GM18517 (cell line): ENCODE results near the gene MOGAT3.
"Not testable (repeated sequence)": the region's sequence is repeated elsewhere in the genome, so short reads cannot be mapped to it uniquely, and the experiment has no call there.

Experiments used
- ATAC-seq: cut with Tn5 transposase; IDR thresholded peaks from one replicate; pipeline ENCODE4 v1.9.1; 2021; ENCODE audit warnings: mild to moderate bottlenecking, moderate library complexity; ENCODE audit not compliant: unreplicated experiment

MOGAT3 gene

GRCh38 chr7:101205901-101206664 lies 5.2 kb upstream of the MOGAT3 start:
- no peak for ATAC-seq

- ATAC-seq = not testable (repeated sequence)
These were observed 3.2 kb upstream of the MOGAT3 start for GRCh38 chr7:101203740-101204738.

GRCh38 chr7:101202603-101202918 lies 1.7 kb upstream of the MOGAT3 start:
- ATAC-seq = no peak

- no peak for ATAC-seq
These were observed 1.1 kb upstream of the MOGAT3 start for GRCh38 chr7:101201695-101202602.

- ATAC-seq = no peak
These were observed 353 bp downstream of the MOGAT3 start for GRCh38 chr7:101200504-101200861.

- not testable (repeated sequence) for ATAC-seq
These were observed 1.3 kb downstream of the MOGAT3 start for GRCh38 chr7:101199522-101199921.

GRCh38 chr7:101198476-101198875 lies 2.4 kb downstream of the MOGAT3 start:
- no peak for ATAC-seq

- no peak for ATAC-seq
These were observed 2.8 kb downstream of the MOGAT3 start for GRCh38 chr7:101197991-101198390.

GRCh38 chr7:101195884-101196283 lies 5.0 kb downstream of the MOGAT3 start:
- no peak for ATAC-seq

- no peak for ATAC-seq
These were observed 11.7 kb downstream of the MOGAT3 start for GRCh38 chr7:101189109-101189508.

- ATAC-seq = no peak
These were observed 13.9 kb downstream of the MOGAT3 start for GRCh38 chr7:101186844-101187428.

- no peak for ATAC-seq
These were observed 14.6 kb downstream of the MOGAT3 start for GRCh38 chr7:101186194-101186593.

- ATAC-seq = no peak
These were observed 15.5 kb downstream of the MOGAT3 start for GRCh38 chr7:101185258-101185839.

- ATAC-seq = no peak
These were observed 20.6 kb downstream of the MOGAT3 start, which contains the start of gene NAT16 for GRCh38 chr7:101180130-101180755. NAT16 (minus strand) TSS chr7:101180293; CDS start chr7:101174807, 5,486 bp downstream.

GRCh38 chr7:101179713-101180112 lies 21.1 kb downstream of the MOGAT3 start:
- ATAC-seq = no peak

GRCh38 chr7:101179117-101179516 lies 21.7 kb downstream of the MOGAT3 start:
- no peak for ATAC-seq

- ATAC-seq = no peak
These were observed 23.2 kb downstream of the MOGAT3 start for GRCh38 chr7:101177644-101178043.

- no peak for ATAC-seq
These were observed 25.2 kb downstream of the MOGAT3 start for GRCh38 chr7:101175664-101176063.

GRCh38 chr7:101174322-101174854 lies 26.4 kb downstream of the MOGAT3 start:
- no peak for ATAC-seq
